Vagina (tissue), 2 donors: ENCODE measurements around the gene VSX2. TPM values are rescaled to one million over a fixed set of nuclear protein-coding genes. Genes with fewer than 3 reads are reported as not detected.

Source experiments
- DNase-seq, 2 donors: peaks; one replicate each; pipeline ENCODE4 v3.0.0-alpha.2; 2017; ENCODE audit errors: extremely low spot score in 2 of 2
- H3K27ac ChIP-seq: fragments of 200-600 bp; sonication (generic); one replicate; pipeline ENCODE4 v1.5.1; 2019
- H3K27me3 ChIP-seq: fragments of 200-600 bp; sonication (generic); one replicate; pipeline ENCODE4 v1.5.1; 2019
- H3K36me3 ChIP-seq, 2 donors: fragments of 200-600 bp; sonication (generic); one replicate each; pipeline ENCODE4 v1.5.1; 2017 to 2019
- H3K4me1 ChIP-seq: fragments of 200-600 bp; sonication (generic); one replicate; pipeline ENCODE4 v1.5.1; 2019
- H3K4me3 ChIP-seq, 2 donors: fragments of 200-600 bp; sonication (generic); 1 replicate in 1 of 2; 2 replicates in 1 of 2; pipeline ENCODE4 v1.5.1; 2016 to 2019
- H3K9me3 ChIP-seq: fragments of 200-600 bp; sonication (generic); one replicate; pipeline ENCODE4 v1.5.1; 2019
- CTCF ChIP-seq, 3 experiments: fragments of 450-650 bp in 2 of 3; fragments of 200-600 bp in 1 of 3; sonication (generic) in 1 of 3; IDR thresholded peaks; one replicate each; pipeline ENCODE4 v1.5.1; 2017 to 2019; ENCODE audit warnings: antibody characterized with exemption in 3 of 3, mild to moderate bottlenecking in 2 of 3, moderate library complexity in 2 of 3
- POLR2A ChIP-seq, 2 donors: fragments of 450-650 bp; IDR thresholded peaks; one replicate each; pipeline ENCODE4 v1.6.1; 2017; ENCODE audit warnings: antibody characterized with exemption in 2 of 2, mild to moderate bottlenecking in 2 of 2, moderate library complexity in 2 of 2
- POLR2AphosphoS5 ChIP-seq, 2 donors: sonication (generic); formaldehyde crosslinking; IDR thresholded peaks; one replicate each; pipeline ENCODE4 v1.9.0; 2017; ENCODE audit warnings: antibody characterized with exemption in 2 of 2, mild to moderate bottlenecking in 2 of 2, low read depth in 1 of 2; ENCODE audit not compliant: insufficient read depth in 1 of 2
- intact Hi-C: fragments of 100-400 bp; cut with DNase I; formaldehyde crosslinking; loops from one replicate; pipeline ENCODE4 v1.15.1; 2023
- total RNA-seq: library from RNA; depleted of rRNA; stranded (reverse); fragments of >200 nt; gene quantifications from one replicate; pipeline ENCODE4 v1.2.3, GENCODE V29; 2016

Gene VSX2
- total RNA-seq, 1 donor from 2014 or later, result not detected

- DNase-seq, result no peak
- intact Hi-C loops, result no loop called here
- Histone ChIP-seq H3K36me3 (peaks cover 0 to 14% of the 10 kb centered on the region in 2 donors), H3K9me3 (no peaks in the 10 kb centered on the region), H3K27me3 (no peaks in the 10 kb centered on the region), H3K4me1 (no peaks in the 10 kb centered on the region), H3K27ac (no peak overlapping the region), H3K4me3 (no peak overlapping the region)
- TF ChIP-seq POLR2A (IDR thresholded peaks at IDR 0.05) (no peak), CTCF (IDR thresholded peaks at IDR 0.05) (no peak), POLR2AphosphoS5 (IDR thresholded peaks at IDR 0.05; ENCODE audit: insufficient read depth in 1 of 2, low read depth in 1 of 2) (no peak)
These were observed 40.6 kb upstream of the VSX2 start for GRCh38 chr14:74198441-74199234.

- no peaks in the 10 kb centered on the region for H3K4me1 ChIP-seq
- H3K4me3 ChIP-seq, result no peak overlapping the region
- H3K27me3 ChIP-seq, result no peaks in the 10 kb centered on the region
- no peak for DNase-seq
- H3K36me3 ChIP-seq, result peaks cover 0 to 14% of the 10 kb centered on the region in 2 donors
- intact Hi-C loops, result no loop called here
- no peak for TF ChIP-seq POLR2A (IDR thresholded peaks at IDR 0.05)
- no peaks in the 10 kb centered on the region for H3K9me3 ChIP-seq
- no peak overlapping the region for H3K27ac ChIP-seq
These were observed 37.1 kb upstream of the VSX2 start for GRCh38 chr14:74202113-74202512.

GRCh38 chr14:74203639-74204038 lies 35.6 kb upstream of the VSX2 start:
- TF ChIP-seq CTCF (IDR thresholded peaks at IDR 0.05), result no peak
- TF ChIP-seq POLR2AphosphoS5 (IDR thresholded peaks at IDR 0.05; ENCODE audit: insufficient read depth in 1 of 2, low read depth in 1 of 2), result no peak
- TF ChIP-seq POLR2A (IDR thresholded peaks at IDR 0.05), result no peak
- DNase-seq, result no peak
- no peaks in the 10 kb centered on the region for H3K27me3 ChIP-seq
- H3K36me3 ChIP-seq, result peaks cover 0 to 13% of the 10 kb centered on the region in 2 donors
- no peak overlapping the region for H3K27ac ChIP-seq
- H3K4me1 ChIP-seq, result no peaks in the 10 kb centered on the region
- intact Hi-C loops, result no loop called here
- no peak overlapping the region for H3K4me3 ChIP-seq
- no peaks in the 10 kb centered on the region for H3K9me3 ChIP-seq

- Histone ChIP-seq H3K4me1 (no peaks in the 10 kb centered on the region), H3K4me3 (no peak overlapping the region), H3K27ac (no peak overlapping the region), H3K9me3 (no peaks in the 10 kb centered on the region), H3K27me3 (no peaks in the 10 kb centered on the region), H3K36me3 (peaks cover 0 to 6% of the 10 kb centered on the region in 2 donors)
- TF ChIP-seq CTCF (IDR thresholded peaks at IDR 0.05) (no peak), POLR2A (IDR thresholded peaks at IDR 0.05) (no peak), POLR2AphosphoS5 (IDR thresholded peaks at IDR 0.05; ENCODE audit: insufficient read depth in 1 of 2, low read depth in 1 of 2) (no peak)
- intact Hi-C loops, result no loop called here
- DNase-seq, result no peak
These were observed 34.8 kb upstream of the VSX2 start for GRCh38 chr14:74204491-74204890.

- TF ChIP-seq POLR2A (IDR thresholded peaks at IDR 0.05) (no peak), POLR2AphosphoS5 (IDR thresholded peaks at IDR 0.05; ENCODE audit: insufficient read depth in 1 of 2, low read depth in 1 of 2) (no peak), CTCF (IDR thresholded peaks at IDR 0.05) (no peak)
- peaks cover 0 to 6% of the 10 kb centered on the region in 2 donors for H3K36me3 ChIP-seq
- H3K4me1 ChIP-seq, result no peaks in the 10 kb centered on the region
- no peak overlapping the region for H3K4me3 ChIP-seq
- intact Hi-C loops, result no loop called here
- no peak for DNase-seq
- no peak overlapping the region for H3K27ac ChIP-seq
- no peaks in the 10 kb centered on the region for H3K27me3 ChIP-seq
- H3K9me3 ChIP-seq, result no peaks in the 10 kb centered on the region
These were observed 33.4 kb upstream of the VSX2 start for GRCh38 chr14:74205882-74206281.
